NCI-H2107 (cell line): ENCODE measurements around the gene KRT15.

Experiments used
- DNase-seq: peaks from one replicate; lab custom pipeline; 2025; lab: John Stamatoyannopoulos, UW

Gene KRT15

DNA sequence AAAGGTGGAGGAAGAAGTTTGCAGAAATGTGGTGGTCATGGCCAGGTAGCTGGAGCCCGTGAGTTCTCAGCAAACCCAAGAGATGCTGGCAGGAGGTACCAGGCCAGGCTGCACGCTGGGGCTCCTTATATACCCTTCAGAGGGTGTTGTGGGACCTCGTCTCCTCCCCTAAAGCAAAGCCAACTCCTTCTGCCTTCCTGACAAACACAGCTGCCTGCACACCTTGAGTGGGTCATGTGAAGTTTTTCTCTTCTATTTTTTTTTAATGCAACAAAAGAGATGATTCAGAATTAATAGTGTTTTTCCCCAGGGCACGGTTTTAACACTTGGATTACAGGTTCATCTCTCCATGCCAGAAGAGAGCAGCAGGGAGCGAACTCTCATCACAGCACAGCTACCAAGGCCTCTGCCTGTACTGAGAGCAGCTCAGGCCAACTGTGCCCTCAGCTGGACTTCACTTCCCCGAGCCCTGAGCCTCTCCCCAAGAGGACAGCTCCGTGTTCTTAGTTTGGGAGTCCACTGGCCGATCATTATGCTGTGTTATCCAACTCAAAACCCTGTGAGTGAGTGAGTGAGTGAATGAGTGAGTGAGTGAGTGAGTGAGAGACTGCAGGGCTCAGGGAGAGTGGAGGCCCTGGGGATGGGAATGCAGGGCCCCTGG is at the start of gene KRT15:
TSS of gene KRT15 (minus strand) at position 102 of the 661 bp plus-strand sequence. CDS start at position 39, 63 bp downstream.
- no peak for DNase-seq

DNA sequence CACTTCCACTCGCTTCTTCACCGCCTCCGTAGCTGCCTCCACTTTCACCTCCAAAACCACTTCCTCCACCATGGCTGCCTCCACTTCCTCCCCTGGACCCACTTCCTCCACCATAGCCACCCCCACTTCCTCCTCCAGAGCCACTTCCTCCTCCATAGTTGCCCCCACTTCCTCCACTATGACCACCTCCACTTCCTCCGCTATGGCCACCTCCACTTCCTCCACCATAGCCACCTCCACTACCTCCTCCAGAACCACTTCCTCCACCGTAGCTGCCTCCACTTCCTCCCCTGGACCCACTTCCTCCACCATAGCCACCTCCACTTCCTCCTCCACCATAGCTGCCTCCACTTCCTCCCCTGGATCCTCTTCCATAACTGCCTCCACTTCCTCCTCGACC is 48.6 kb upstream of the KRT15 start:
- DNase-seq, result no peak

GRCh38 chr17:41565338-41565737 is 46.6 kb upstream of the KRT15 start:
- DNase-seq, result no peak

GRCh38 chr17:41563607-41564170 is 45.0 kb upstream of the KRT15 start:
- DNase-seq, result no peak

DNA sequence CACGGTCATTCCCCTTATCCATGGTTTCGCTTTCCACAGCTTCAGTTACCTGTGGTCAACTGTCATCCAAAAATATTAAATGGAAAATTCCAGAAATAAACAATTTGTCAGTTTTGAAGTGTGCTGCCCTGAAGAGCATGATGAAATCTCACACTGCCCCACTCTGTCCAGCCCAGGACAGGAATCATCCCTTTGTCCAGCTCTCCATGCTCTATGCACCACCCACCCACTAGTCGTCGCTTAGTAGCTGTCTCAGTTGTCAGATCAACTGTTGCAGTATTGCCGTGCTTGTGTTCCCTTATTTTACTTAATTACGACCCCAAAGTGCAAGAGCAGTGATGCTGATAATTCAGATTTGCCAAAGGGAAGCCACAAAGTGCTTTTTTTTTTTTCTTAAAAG is 42.9 kb upstream of the KRT15 start:
- no peak for DNase-seq

DNA sequence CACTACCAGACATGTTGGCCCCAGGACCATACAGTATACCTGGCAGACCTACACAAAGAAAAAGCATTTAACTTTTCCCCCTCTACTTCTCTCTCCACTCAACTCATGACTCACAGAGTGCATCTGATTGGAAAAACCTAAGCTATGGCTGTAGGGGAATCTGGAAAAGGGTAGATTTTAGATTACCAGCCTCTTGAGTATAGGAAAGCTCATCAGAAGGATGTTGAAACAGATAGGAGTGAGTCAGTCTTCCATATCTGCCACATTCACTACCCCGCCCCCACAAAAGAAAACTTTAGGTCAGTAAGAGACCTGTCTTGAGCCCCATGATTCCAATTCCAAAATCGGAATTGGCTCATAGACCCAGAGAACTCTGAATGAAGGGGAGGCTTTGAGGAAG is 40.9 kb upstream of the KRT15 start:
- no peak for DNase-seq

DNA sequence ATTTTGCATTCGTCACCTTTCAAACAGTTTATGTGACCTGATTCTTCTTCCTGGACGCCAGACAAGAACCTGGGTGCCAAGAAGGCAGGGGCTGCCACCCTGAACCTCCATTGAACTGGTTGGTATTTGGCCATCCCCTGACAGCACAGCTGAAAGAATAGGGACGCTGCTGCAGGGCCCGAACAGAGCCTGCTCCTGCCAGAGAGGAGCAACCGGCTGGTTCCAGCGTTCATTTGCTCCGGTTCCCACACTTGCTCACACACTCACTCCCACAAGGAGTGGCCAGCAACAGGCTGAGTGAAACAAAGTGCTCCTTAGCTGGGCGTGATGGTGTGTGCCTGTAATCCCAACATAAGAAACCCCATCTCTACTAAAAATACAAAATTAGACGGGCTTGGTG is 38.2 kb upstream of the KRT15 start:
- DNase-seq, result no peak

DNA sequence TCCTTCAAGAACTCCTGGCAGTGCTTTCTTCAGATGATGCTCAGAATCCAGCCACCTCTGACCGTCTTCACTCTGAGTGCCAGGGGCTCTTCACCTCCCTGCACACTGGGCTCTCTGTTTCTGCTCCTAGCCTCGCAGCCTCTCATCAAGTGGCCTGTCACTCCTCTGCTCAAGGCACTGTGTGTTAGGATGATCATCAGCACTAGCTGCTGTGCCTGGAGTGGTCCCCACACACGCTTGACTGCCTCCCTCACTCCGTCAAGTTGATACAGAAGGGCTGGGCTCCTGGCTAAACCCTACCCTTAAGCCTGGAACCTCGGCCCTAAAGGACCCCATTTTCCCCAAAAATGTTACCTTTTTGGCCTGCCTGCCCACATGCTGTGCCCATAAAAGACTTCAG is 37.6 kb upstream of the KRT15 start:
- no peak for DNase-seq

DNA sequence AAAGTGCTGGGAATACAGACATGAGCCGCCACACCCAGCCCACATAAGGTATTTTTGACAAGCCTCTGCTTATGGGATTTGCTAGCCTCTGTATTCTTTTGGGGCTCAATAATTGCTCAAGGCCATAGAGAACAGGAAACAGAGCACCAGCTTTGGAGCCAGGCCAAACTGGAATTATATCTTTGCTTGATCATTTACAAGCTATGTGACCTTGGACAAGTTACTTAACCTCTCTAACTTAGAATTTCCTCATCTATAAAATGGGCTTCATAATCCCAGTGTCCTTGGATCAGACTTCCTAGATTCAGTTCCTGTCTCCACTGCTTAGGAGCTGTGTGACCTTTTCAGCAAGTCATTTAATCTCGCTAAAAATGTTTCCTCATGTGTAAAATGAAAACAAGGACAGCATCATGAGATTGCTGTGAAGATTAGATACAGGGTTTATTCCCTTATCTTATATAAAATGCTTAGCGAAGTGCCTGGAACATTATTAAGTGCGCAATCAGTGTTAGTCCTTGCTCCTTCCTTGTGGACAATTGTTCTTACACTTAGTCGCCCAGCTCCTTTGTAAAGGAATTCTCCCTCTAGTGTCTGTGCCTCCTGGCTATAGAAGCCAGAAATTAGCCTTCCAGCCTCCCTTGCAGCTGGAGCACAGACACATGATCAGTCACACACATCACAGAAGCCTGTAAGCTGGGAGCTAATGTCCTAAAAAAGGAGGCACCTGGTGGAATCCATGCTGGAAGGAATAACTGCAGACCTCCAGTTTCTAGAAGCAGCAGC is 36.6 kb upstream of the KRT15 start:
- no peak for DNase-seq

GRCh38 chr17:41553987-41554680 is 35.4 kb upstream of the KRT15 start:
- no peak for DNase-seq

- no peak for DNase-seq
These were observed 34.5 kb upstream of the KRT15 start for GRCh38 chr17:41553176-41553575.

GRCh38 chr17:41552455-41552854 is 33.8 kb upstream of the KRT15 start:
- no peak for DNase-seq

- no peak for DNase-seq
These were observed 32.7 kb upstream of the KRT15 start for GRCh38 chr17:41551365-41551764.

DNA sequence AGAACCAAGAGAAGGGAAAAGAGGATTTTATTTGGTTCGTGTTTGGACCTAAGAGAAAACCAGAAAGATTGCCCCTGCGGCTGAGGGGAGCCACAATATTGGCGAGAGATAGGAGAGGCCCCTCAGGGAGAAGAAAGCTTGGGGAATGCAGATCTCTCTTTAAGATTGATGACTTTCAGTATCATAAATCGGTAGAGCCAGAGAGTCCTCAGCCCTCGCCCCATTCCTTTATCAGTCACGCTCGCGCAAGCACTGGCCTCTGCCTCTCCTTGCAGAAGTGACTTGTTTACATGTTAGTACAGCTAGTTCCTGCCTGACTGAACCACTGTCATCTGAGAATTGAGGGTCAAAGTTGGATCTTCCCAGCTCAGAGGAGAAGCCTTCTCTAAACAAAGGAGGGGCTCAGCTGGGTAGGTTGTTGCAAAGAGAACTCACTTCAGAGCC is 30.9 kb upstream of the KRT15 start:
- DNase-seq, result no peak

- peak; percentile 48 for DNase-seq
These were observed 30.3 kb upstream of the KRT15 start for GRCh38 chr17:41548844-41549595.

- DNase-seq, result no peak
These were observed 29.5 kb upstream of the KRT15 start for GRCh38 chr17:41547921-41548843.

GRCh38 chr17:41547378-41547841 is 28.7 kb upstream of the KRT15 start:
- no peak for DNase-seq

DNA sequence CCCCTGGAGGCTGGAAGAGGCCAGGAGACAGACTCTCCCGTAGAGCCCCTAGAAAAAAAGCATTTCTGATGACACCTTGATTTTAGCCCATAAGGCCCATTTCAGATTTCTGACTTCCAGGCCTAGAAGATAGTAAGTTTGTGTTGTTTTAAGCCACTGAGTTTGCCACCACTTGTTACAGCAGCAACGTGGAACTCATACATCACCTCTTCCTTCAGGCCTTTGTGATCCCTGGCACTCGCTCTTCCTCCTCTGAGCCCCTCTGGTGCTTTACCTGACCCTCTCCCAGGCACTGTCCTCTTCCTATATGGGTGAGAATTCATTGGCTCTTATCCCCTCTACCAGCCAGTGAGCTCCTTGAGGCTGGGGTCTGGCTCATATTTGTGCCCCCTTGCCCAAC is 28.1 kb upstream of the KRT15 start:
- no peak for DNase-seq

GRCh38 chr17:41545829-41546410 is 27.2 kb upstream of the KRT15 start:
- DNase-seq, result no peak

DNA sequence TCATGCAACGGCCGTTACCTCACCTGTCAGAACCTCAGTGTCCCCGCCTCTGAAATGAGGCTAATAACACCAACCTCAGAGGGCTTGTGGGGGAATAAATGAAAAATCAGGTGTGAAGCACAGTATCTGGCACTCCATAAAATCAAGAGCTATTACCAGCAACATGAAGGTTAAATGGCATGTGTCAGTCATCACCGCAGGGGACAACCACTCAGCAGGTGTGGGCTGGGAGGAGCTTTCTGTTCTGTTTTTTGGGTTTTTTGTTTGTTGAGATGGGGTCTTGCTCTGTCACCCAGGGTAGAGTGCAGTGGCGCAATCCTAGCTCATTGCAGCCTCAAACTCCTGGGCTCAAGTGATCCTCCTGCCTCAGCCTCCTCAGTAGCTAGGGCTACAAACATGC is 26.2 kb upstream of the KRT15 start:
- DNase-seq, result no peak
